IPS-11a (cell line): ENCODE measurements around the gene PHOSPHO1.
"Not testable (repeated sequence)": the region's sequence is repeated elsewhere in the genome, so short reads cannot be mapped to it uniquely, and the experiment has no call there.

Source experiments
- H3K4me3 ChIP-seq: one replicate; pipeline ENCODE4 v1.5.1; 2013; ENCODE audit warnings: low read depth, low read length, control low read depth

PHOSPHO1 gene

GRCh38 chr17:49230636-49231562, at the start of gene PHOSPHO1:
Gene PHOSPHO1, minus strand, starts transcription at chr17:49230787. Its CDS starts 4,096 bp downstream, at chr17:49226691.
- peak within 1 kb of the TSS; percentile 78 for H3K4me3 ChIP-seq

- H3K4me3 ChIP-seq = no peak overlapping the region
These were observed 49.5 kb upstream of the PHOSPHO1 start for GRCh38 chr17:49280061-49280460.

- H3K4me3 ChIP-seq = not testable (repeated sequence)
These were observed 48.9 kb upstream of the PHOSPHO1 start for GRCh38 chr17:49279263-49280015.

GRCh38 chr17:49278076-49278475, 47.5 kb upstream of the PHOSPHO1 start:
- H3K4me3 ChIP-seq = no peak overlapping the region

GRCh38 chr17:49277638-49278037, 47.1 kb upstream of the PHOSPHO1 start:
- no peak overlapping the region for H3K4me3 ChIP-seq

- H3K4me3 ChIP-seq = not testable (repeated sequence)
These were observed 45.4 kb upstream of the PHOSPHO1 start for GRCh38 chr17:49275981-49276380.

- no peak overlapping the region for H3K4me3 ChIP-seq
These were observed 38.8 kb upstream of the PHOSPHO1 start for GRCh38 chr17:49269356-49269755.

GRCh38 chr17:49267912-49268311, 37.3 kb upstream of the PHOSPHO1 start:
- H3K4me3 ChIP-seq = no peak overlapping the region

- H3K4me3 ChIP-seq = no peak overlapping the region
These were observed 35.6 kb upstream of the PHOSPHO1 start for GRCh38 chr17:49266233-49266632.

GRCh38 chr17:49261540-49261939, 31.0 kb upstream of the PHOSPHO1 start:
- not testable (repeated sequence) for H3K4me3 ChIP-seq

GRCh38 chr17:49260817-49261291, 30.3 kb upstream of the PHOSPHO1 start:
- peak overlapping the region; percentile 47 for H3K4me3 ChIP-seq

- H3K4me3 ChIP-seq = peak overlapping the region; percentile 47
These were observed 29.6 kb upstream of the PHOSPHO1 start for GRCh38 chr17:49260011-49260816.

- peak overlapping the region; percentile 47 for H3K4me3 ChIP-seq
These were observed 29.1 kb upstream of the PHOSPHO1 start for GRCh38 chr17:49259663-49260010.

- H3K4me3 ChIP-seq = no peak overlapping the region
These were observed 27.8 kb upstream of the PHOSPHO1 start for GRCh38 chr17:49258394-49258793.

GRCh38 chr17:49255125-49255524, 24.5 kb upstream of the PHOSPHO1 start:
- H3K4me3 ChIP-seq = no peak overlapping the region

- no peak overlapping the region for H3K4me3 ChIP-seq
These were observed 23.5 kb upstream of the PHOSPHO1 start for GRCh38 chr17:49254066-49254465.

GRCh38 chr17:49252148-49252695, 21.6 kb upstream of the PHOSPHO1 start:
- H3K4me3 ChIP-seq = no peak overlapping the region

- H3K4me3 ChIP-seq = no peak overlapping the region
These were observed 19.4 kb upstream of the PHOSPHO1 start for GRCh38 chr17:49249890-49250522.

- H3K4me3 ChIP-seq = no peak overlapping the region
These were observed 18.8 kb upstream of the PHOSPHO1 start for GRCh38 chr17:49249292-49249794.

GRCh38 chr17:49247944-49248343, 17.4 kb upstream of the PHOSPHO1 start:
- no peak overlapping the region for H3K4me3 ChIP-seq
